GM13976 (cell line): ENCODE measurements around the gene GDPD3.

Source experiments
- DNase-seq: peaks from one replicate; pipeline ENCODE4 v3.0.0; 2012; ENCODE audit warnings: low spot score
- CTCF ChIP-seq: IDR thresholded peaks from 2 replicates; pipeline ENCODE4 v1.5.1; 2012; ENCODE audit warnings: borderline replicate concordance, mild to moderate bottlenecking; ENCODE audit not compliant: insufficient read depth; ENCODE audit errors: extremely low read depth, missing control alignments, control extremely low read depth
- in situ Hi-C: fragments of 300-500 bp; cut with MboI; formaldehyde crosslinking; loops from one replicate; pipeline ENCODE4 v1.12.0; 2022; ENCODE audit warnings: low sequenced_read_pairs, mixed read lengths, inconsistent platforms; ENCODE audit not compliant: unreplicated experiment

The GDPD3 gene

GRCh38 chr16:30065102-30065942, 48.0 kb downstream of the GDPD3 start, which contains the start of gene ALDOA:
ALDOA (plus strand) TSS chr16:30065760; CDS start chr16:30066898, 1,138 bp downstream.
- DNase-seq, result peak; percentile 97
- in situ Hi-C loops, result no loop called here
- TF ChIP-seq CTCF, result no peak

GRCh38 chr16:30064729-30065101, 48.6 kb downstream of the GDPD3 start:
- no peak for TF ChIP-seq CTCF
- in situ Hi-C loops, result no loop called here
- no peak for DNase-seq

GRCh38 chr16:30063893-30064728, 49.2 kb downstream of the GDPD3 start:
- peak; percentile 37 for TF ChIP-seq CTCF
- in situ Hi-C loops, result no loop called here
- DNase-seq, result peak; percentile 85

GRCh38 chr16:30063278-30063892, 50.0 kb downstream of the GDPD3 start:
- no peak for DNase-seq
- in situ Hi-C loops, result no loop called here
- no peak for TF ChIP-seq CTCF

GRCh38 chr16:30060836-30061554, 52.3 kb downstream of the GDPD3 start:
- DNase-seq, result no peak
- in situ Hi-C loops, result no loop called here
- no peak for TF ChIP-seq CTCF

- DNase-seq, result no peak
Observed at GRCh38 chr16:30060346-30060745, 53.0 kb downstream of the GDPD3 start.

More at GRCh38 chr16:30060346-30060745, 53.0 kb downstream of the GDPD3 start:
- in situ Hi-C loops, result no loop called here
- no peak for TF ChIP-seq CTCF
